GM19328 (cell line): ENCODE data around the gene MKLN1.
"Not testable (repeated sequence)": the region's sequence is repeated elsewhere in the genome, so short reads cannot be mapped to it uniquely, and the experiment has no call there.

Experiments used
- ATAC-seq: cut with Tn5 transposase; IDR thresholded peaks from one replicate; pipeline ENCODE4 v1.9.1; 2021; ENCODE audit warnings: mild to moderate bottlenecking, moderate library complexity; ENCODE audit not compliant: unreplicated experiment

MKLN1 gene

GRCh38 chr7:131495669-131496498 is 168.2 kb downstream of the MKLN1 start:
- ATAC-seq = no peak

GRCh38 chr7:131497454-131497853 is 169.8 kb downstream of the MKLN1 start:
- no peak for ATAC-seq

- ATAC-seq = no peak
Observed at GRCh38 chr7:131498237-131498885, 170.7 kb downstream of the MKLN1 start.

- ATAC-seq = no peak
Observed at GRCh38 chr7:131499801-131500200, 172.1 kb downstream of the MKLN1 start.

GRCh38 chr7:131500357-131500756 is 172.7 kb downstream of the MKLN1 start:
- ATAC-seq = no peak

GRCh38 chr7:131501422-131501821 is 173.7 kb downstream of the MKLN1 start:
- peak; percentile 73 for ATAC-seq

- ATAC-seq = no peak
Observed at GRCh38 chr7:131501930-131502685, 174.4 kb downstream of the MKLN1 start.

GRCh38 chr7:131502810-131503508 is 175.3 kb downstream of the MKLN1 start:
- ATAC-seq = no peak

- no peak for ATAC-seq
Observed at GRCh38 chr7:131503639-131504038, 176.0 kb downstream of the MKLN1 start.

GRCh38 chr7:131504157-131504899 is 176.7 kb downstream of the MKLN1 start:
- ATAC-seq = no peak

GRCh38 chr7:131505037-131505620 is 177.5 kb downstream of the MKLN1 start:
- ATAC-seq = not testable (repeated sequence)

- no peak for ATAC-seq
Observed at GRCh38 chr7:131505636-131506557, 178.2 kb downstream of the MKLN1 start.

GRCh38 chr7:131506597-131506996 is 178.9 kb downstream of the MKLN1 start:
- ATAC-seq = no peak

- ATAC-seq = no peak
Observed at GRCh38 chr7:131507592-131508331, 180.1 kb downstream of the MKLN1 start.

- ATAC-seq = no peak
Observed at GRCh38 chr7:131508754-131509486, 181.2 kb downstream of the MKLN1 start.

- ATAC-seq = no peak
Observed at GRCh38 chr7:131509781-131510180, 182.1 kb downstream of the MKLN1 start.

GRCh38 chr7:131511071-131511470 is 183.4 kb downstream of the MKLN1 start:
- ATAC-seq = no peak
